SU-DHL-6 (cell line): ENCODE results near the gene RELCH.

Source experiments
- H2AFZ ChIP-seq: fragments of 200-600 bp; sonication (generic); 2 replicates; pipeline ENCODE4 v1.6.1; 2014; ENCODE audit warnings: low read depth, mild to moderate bottlenecking, moderate library complexity, mixed read lengths, antibody characterized with exemption, low read length; ENCODE audit not compliant: severe bottlenecking
- H3F3A ChIP-seq: fragments of 200-600 bp; shearing (Covaris generic); 2 replicates; pipeline ENCODE4 v1.6.0; 2016; ENCODE audit warnings: antibody characterized with exemption, mild to moderate bottlenecking; ENCODE audit not compliant: insufficient read depth
- H3K27ac ChIP-seq: fragments of 200-600 bp; sonication (generic); 2 replicates; pipeline ENCODE4 v1.5.1; 2016; ENCODE audit warnings: low read depth, mild to moderate bottlenecking, low read length, moderate library complexity, mixed read lengths
- H3K27me3 ChIP-seq: fragments of 200-600 bp; sonication (generic), shearing (Covaris generic); 2 replicates; pipeline ENCODE4 v1.6.0; 2014; ENCODE audit warnings: mild to moderate bottlenecking, low read length
- H3K36me3 ChIP-seq: fragments of 200-600 bp; sonication (generic); 2 replicates; pipeline ENCODE4 v1.6.1; 2014; ENCODE audit warnings: mild to moderate bottlenecking, low read length, mixed read lengths
- H3K4me2 ChIP-seq: fragments of 300-600, 200-600 bp; shearing (Covaris generic), sonication (generic); 2 replicates; pipeline ENCODE4 v1.6.0; 2014; ENCODE audit warnings: low read length, low read depth, mild to moderate bottlenecking; ENCODE audit not compliant: poor library complexity, severe bottlenecking
- H3K4me3 ChIP-seq: fragments of 200-600 bp; sonication (generic); 2 replicates; pipeline ENCODE4 v1.5.1; 2014; ENCODE audit warnings: antibody characterized with exemption, low read length, mild to moderate bottlenecking, mixed read lengths; ENCODE audit not compliant: insufficient read depth, poor library complexity, severe bottlenecking
- H3K79me2 ChIP-seq: fragments of 200-600 bp; sonication (generic); 2 replicates; pipeline ENCODE4 v1.6.1; 2014; ENCODE audit warnings: mild to moderate bottlenecking, low read length, moderate library complexity; ENCODE audit not compliant: insufficient read depth
- H3K9ac ChIP-seq: fragments of 200-600 bp; sonication (generic); 2 replicates; pipeline ENCODE4 v1.7.0; 2014; ENCODE audit warnings: mild to moderate bottlenecking, low read length
- H3K9me2 ChIP-seq: fragments of 200-600 bp; sonication (generic); replicated peaks from 2 replicates; pipeline ENCODE4 v1.6.1; 2014; ENCODE audit warnings: low read length; ENCODE audit not compliant: insufficient read depth
- H3K9me3 ChIP-seq: fragments of 200-600 bp; sonication (generic); 2 replicates; pipeline ENCODE4 v1.6.1; 2014; ENCODE audit warnings: low read length, mixed read lengths; ENCODE audit not compliant: insufficient read depth
- H4K20me1 ChIP-seq: fragments of 200-600 bp; sonication (generic); 2 replicates; pipeline ENCODE4 v1.6.1; 2014; ENCODE audit warnings: low read depth, mild to moderate bottlenecking, antibody characterized with exemption, low read length, moderate library complexity, mixed read lengths
- CTCF ChIP-seq: fragments of 200-600 bp; sonication (generic); IDR thresholded peaks from one replicate; pipeline ENCODE4 v1.5.1; 2017; ENCODE audit warnings: antibody characterized with exemption, mild to moderate bottlenecking, low read length, moderate library complexity; ENCODE audit not compliant: insufficient read depth, poor library complexity, severe bottlenecking
- EZH2phosphoT487 ChIP-seq: fragments of 200-600 bp; sonication (generic), shearing (Covaris generic); conservative IDR thresholded peaks from 2 replicates; pipeline ENCODE4 v1.6.1; 2018; ENCODE audit warnings: mild to moderate bottlenecking, antibody characterized with exemption, low read length, moderate library complexity, mixed read lengths

RELCH gene

GRCh38 chr18:62157843-62158242 lies 29.2 kb upstream of the RELCH start:
- Histone ChIP-seq H3K27me3 (no peaks in the 10 kb centered on the region), H4K20me1 (no peaks in the 10 kb centered on the region), H3F3A (no peaks in the 10 kb centered on the region), H3K4me2 (no peak overlapping the region), H2AFZ (no peak overlapping the region), H3K36me3 (peaks cover 21% of the 10 kb centered on the region; the same call in 1 of the 2 replicates), H3K79me2 (no peaks in the 10 kb centered on the region), H3K9me2 (no peaks in the 10 kb centered on the region), H3K4me3 (no peak overlapping the region), H3K9me3 (no peaks in the 10 kb centered on the region), H3K27ac (no peak overlapping the region), H3K9ac (no peak overlapping the region)
- TF ChIP-seq CTCF (no peak), EZH2phosphoT487 (no peak)

- no peak for TF ChIP-seq EZH2phosphoT487
- TF ChIP-seq CTCF, result no peak
- Histone ChIP-seq H3K9ac (no peak overlapping the region), H3K36me3 (no peaks in the 10 kb centered on the region), H3K4me3 (no peak overlapping the region), H3K9me2 (no peaks in the 10 kb centered on the region), H3K27me3 (no peaks in the 10 kb centered on the region), H3K27ac (no peak overlapping the region), H3K9me3 (no peaks in the 10 kb centered on the region), H2AFZ (no peak overlapping the region), H3K79me2 (no peaks in the 10 kb centered on the region; the same call in 1 of the 2 replicates), H4K20me1 (no peaks in the 10 kb centered on the region), H3F3A (no peaks in the 10 kb centered on the region), H3K4me2 (no peak overlapping the region)
Observed at GRCh38 chr18:62164310-62164709, 22.7 kb upstream of the RELCH start.

DNA sequence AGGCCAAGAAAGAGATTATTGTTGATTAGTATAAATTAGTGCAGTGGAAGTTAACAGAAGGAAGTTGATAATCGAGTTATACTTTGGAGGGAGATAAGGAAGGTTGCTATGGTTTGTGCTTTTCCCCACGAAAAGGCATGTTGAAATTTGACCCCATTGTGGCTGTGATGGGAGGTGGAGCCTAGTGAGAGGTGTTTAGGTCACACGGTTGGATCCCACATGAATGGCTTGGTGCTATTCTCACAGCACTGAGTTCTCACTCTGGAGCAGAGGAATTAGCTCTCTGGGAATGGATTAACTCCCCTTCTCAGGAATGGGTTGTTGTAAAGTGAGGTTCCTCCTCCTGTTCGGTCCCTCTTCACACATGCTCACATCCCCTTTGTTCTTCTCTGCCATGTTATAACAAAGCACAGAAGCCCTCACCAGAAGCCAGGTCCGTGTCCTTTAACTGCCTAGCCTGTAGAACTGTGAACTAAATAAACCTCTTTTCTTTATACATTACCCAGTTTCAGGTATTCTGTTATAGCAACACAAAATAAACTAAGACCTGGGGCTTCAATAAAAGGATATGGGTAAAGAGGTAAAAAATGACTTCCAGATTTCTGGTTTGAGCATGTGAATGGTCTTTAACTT lies 22.1 kb upstream of the RELCH start:
- no peak overlapping the region for H3K27ac ChIP-seq
- H3K79me2 ChIP-seq, result no peaks in the 10 kb centered on the region; the same call in 1 of the 2 replicates
- H3F3A ChIP-seq, result no peaks in the 10 kb centered on the region
- no peaks in the 10 kb centered on the region for H4K20me1 ChIP-seq
- no peak overlapping the region for H3K4me2 ChIP-seq
- no peak overlapping the region for H3K4me3 ChIP-seq
- no peak overlapping the region for H2AFZ ChIP-seq
- no peaks in the 10 kb centered on the region for H3K9me2 ChIP-seq
- H3K27me3 ChIP-seq, result no peaks in the 10 kb centered on the region
- H3K36me3 ChIP-seq, result no peaks in the 10 kb centered on the region
- no peak for TF ChIP-seq EZH2phosphoT487
- no peak for TF ChIP-seq CTCF
- no peak overlapping the region for H3K9ac ChIP-seq
- no peaks in the 10 kb centered on the region for H3K9me3 ChIP-seq
